ENCODE data around the gene RASAL1.

DNA sequence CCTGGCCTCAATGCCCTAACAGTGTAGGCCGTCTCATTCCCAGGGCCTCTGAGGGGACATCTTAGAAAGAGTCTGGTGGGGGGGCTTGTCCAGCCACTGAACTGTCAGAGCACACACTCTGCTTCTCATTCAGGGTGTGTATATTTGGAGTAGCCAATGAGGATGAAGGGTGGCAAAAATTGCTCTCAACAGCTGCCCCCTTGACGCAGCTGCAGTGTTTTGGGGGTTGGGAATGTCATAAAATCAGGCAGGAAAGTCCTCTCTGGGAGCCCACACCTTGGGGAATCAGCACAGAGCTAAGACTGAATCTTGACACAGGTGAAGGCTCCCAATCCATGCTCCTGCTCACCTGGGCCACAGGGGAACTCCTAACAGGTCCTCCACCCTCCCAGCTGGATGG, 1.5 kb downstream of the RASAL1 start:
- TF ChIP-seq, protein P1, sequence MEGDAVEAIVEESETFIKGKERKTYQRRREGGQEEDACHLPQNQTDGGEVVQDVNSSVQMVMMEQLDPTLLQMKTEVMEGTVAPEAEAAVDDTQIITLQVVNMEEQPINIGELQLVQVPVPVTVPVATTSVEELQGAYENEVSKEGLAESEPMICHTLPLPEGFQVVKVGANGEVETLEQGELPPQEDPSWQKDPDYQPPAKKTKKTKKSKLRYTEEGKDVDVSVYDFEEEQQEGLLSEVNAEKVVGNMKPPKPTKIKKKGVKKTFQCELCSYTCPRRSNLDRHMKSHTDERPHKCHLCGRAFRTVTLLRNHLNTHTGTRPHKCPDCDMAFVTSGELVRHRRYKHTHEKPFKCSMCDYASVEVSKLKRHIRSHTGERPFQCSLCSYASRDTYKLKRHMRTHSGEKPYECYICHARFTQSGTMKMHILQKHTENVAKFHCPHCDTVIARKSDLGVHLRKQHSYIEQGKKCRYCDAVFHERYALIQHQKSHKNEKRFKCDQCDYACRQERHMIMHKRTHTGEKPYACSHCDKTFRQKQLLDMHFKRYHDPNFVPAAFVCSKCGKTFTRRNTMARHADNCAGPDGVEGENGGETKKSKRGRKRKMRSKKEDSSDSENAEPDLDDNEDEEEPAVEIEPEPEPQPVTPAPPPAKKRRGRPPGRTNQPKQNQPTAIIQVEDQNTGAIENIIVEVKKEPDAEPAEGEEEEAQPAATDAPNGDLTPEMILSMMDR (IDR thresholded peaks at IDR 0.05), result no peak
- no peak for TF ChIP-seq POLR2A (IDR thresholded peaks at IDR 0.05)
- TF ChIP-seq POLR2AphosphoS5 (IDR thresholded peaks at IDR 0.05), result no peak
- TF ChIP-seq EP300 (IDR thresholded peaks at IDR 0.05), result no peak

Data from stomach (tissue), 4 donors.